GM19372 (cell line): Measurements from ENCODE around the gene MCF2L.

ENCODE experiments used
- ATAC-seq: cut with Tn5 transposase; IDR thresholded peaks from one replicate; pipeline ENCODE4 v1.9.1; 2021; ENCODE audit warnings: mild to moderate bottlenecking, low read depth, moderate library complexity; ENCODE audit not compliant: unreplicated experiment

MCF2L gene

GRCh38 chr13:112943309-112944125 is 25.5 kb upstream of the MCF2L start:
- peak; percentile 40 for ATAC-seq

- ATAC-seq = no peak
These were observed 21.2 kb upstream of the MCF2L start for GRCh38 chr13:112947796-112948195.

- no peak for ATAC-seq
These were observed 17.2 kb upstream of the MCF2L start for GRCh38 chr13:112951674-112952371.

GRCh38 chr13:112952759-112953551 is 16.1 kb upstream of the MCF2L start:
- no peak for ATAC-seq

GRCh38 chr13:112953591-112954487 is 15.2 kb upstream of the MCF2L start:
- no peak for ATAC-seq

- ATAC-seq = no peak
These were observed 14.3 kb upstream of the MCF2L start for GRCh38 chr13:112954488-112955270.

GRCh38 chr13:112955271-112955937 is 13.6 kb upstream of the MCF2L start:
- no peak for ATAC-seq

- no peak for ATAC-seq
These were observed 13.1 kb upstream of the MCF2L start for GRCh38 chr13:112955956-112956355.

GRCh38 chr13:112956571-112957294 is 12.3 kb upstream of the MCF2L start:
- ATAC-seq = no peak

- no peak for ATAC-seq
These were observed 11.7 kb upstream of the MCF2L start for GRCh38 chr13:112957295-112957677.

- ATAC-seq = no peak
These were observed 10.7 kb upstream of the MCF2L start for GRCh38 chr13:112958127-112958989.

GRCh38 chr13:112959206-112959605 is 9.8 kb upstream of the MCF2L start:
- ATAC-seq = no peak

- no peak for ATAC-seq
These were observed 9.1 kb upstream of the MCF2L start for GRCh38 chr13:112959701-112960542.

GRCh38 chr13:112960706-112961105 is 8.3 kb upstream of the MCF2L start:
- ATAC-seq = no peak

GRCh38 chr13:112961457-112962369 is 7.3 kb upstream of the MCF2L start:
- no peak for ATAC-seq
